Nephron (organoid): ENCODE measurements around the gene FHOD3.

ENCODE experiments used
- H3K27ac Mint-ChIP-seq, 3 experiments: 2 replicates each; pipeline ENCODE4 v1.8.0; 2020; ENCODE audit warnings: mixed read lengths in 3 of 3, mild to moderate bottlenecking in 2 of 3, moderate library complexity in 1 of 3
- H3K27me3 Mint-ChIP-seq: 2 replicates; pipeline ENCODE4 v1.8.0; 2021; ENCODE audit warnings: low read depth, mild to moderate bottlenecking, moderate library complexity, mixed read lengths
- H3K36me3 Mint-ChIP-seq: 2 replicates; pipeline ENCODE4 v1.8.0; 2020; ENCODE audit warnings: low read depth, mixed read lengths
- H3K4me1 Mint-ChIP-seq: 2 replicates; pipeline ENCODE4 v1.8.0; 2020; ENCODE audit warnings: mixed read lengths
- H3K4me3 Mint-ChIP-seq, 3 experiments: 2 replicates each; pipeline ENCODE4 v1.8.0; 2020; ENCODE audit warnings: mild to moderate bottlenecking in 3 of 3, mixed read lengths in 3 of 3, moderate library complexity in 2 of 3
- H3K9me3 Mint-ChIP-seq: 2 replicates; pipeline ENCODE4 v1.8.0; 2020; ENCODE audit warnings: mixed read lengths
- TF ChIP-seq, protein P1 (sequence below), 3 experiments: fragments of 200-600 bp; sonication (generic); IDR thresholded peaks; one replicate each; pipeline ENCODE4 v1.5.0; 2021; ENCODE audit warnings: antibody characterized with exemption in 3 of 3; ENCODE audit not compliant: unreplicated experiment in 3 of 3

Gene FHOD3

DNA sequence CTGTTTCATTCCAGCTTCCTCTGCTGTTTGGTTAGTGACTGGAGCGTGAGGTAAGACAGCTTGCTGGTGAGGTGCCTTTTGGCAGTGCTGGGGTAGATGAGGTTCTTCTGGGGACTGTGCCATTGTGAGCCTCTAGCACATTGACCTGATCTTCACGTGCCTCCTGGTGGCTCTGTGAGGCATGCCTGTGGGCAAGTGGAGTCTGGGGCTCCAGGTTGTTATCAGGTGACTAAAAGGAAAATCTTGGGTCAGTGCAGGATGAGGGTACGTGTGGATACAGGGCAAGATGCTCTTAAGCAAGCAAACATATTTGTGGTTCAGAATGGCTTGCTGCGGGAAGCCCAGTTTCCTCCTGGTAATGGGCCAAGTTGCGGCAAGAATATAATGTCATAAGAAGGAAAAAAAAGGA lies 75.4 kb downstream of the FHOD3 start:
- Mint-ChIP-seq H3K36me3 (peaks cover 17% of the 10 kb centered on the region), H3K9me3 (no peaks in the 10 kb centered on the region), H3K4me1 (peaks cover 28% of the 10 kb centered on the region), H3K4me3 (no peak overlapping the region), H3K27ac (no peak overlapping the region), H3K27me3 (peaks cover 7% of the 10 kb centered on the region)
- TF ChIP-seq, protein P1, sequence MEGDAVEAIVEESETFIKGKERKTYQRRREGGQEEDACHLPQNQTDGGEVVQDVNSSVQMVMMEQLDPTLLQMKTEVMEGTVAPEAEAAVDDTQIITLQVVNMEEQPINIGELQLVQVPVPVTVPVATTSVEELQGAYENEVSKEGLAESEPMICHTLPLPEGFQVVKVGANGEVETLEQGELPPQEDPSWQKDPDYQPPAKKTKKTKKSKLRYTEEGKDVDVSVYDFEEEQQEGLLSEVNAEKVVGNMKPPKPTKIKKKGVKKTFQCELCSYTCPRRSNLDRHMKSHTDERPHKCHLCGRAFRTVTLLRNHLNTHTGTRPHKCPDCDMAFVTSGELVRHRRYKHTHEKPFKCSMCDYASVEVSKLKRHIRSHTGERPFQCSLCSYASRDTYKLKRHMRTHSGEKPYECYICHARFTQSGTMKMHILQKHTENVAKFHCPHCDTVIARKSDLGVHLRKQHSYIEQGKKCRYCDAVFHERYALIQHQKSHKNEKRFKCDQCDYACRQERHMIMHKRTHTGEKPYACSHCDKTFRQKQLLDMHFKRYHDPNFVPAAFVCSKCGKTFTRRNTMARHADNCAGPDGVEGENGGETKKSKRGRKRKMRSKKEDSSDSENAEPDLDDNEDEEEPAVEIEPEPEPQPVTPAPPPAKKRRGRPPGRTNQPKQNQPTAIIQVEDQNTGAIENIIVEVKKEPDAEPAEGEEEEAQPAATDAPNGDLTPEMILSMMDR (IDR thresholded peaks at IDR 0.05; ENCODE audit: unreplicated experiment in 3 of 3), result no peak

DNA sequence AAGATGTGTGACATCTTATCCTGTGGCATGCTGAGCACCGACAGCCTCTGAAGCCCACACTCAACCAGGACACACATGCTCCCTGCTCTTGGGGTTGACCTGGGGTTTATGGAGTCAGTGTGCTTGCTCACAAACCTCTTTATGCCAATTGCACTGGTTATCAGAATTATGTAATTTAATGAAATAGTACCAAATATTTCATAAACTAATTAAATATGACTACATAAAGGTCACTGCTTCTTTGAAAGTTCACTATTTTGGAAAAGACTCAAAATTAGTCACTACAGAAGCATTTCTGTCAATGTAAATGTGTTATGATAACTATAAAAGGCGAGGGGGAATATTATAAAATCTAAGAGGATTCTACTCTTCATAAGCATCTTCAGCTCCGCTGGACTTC lies 76.7 kb downstream of the FHOD3 start:
- TF ChIP-seq, protein P1 (IDR thresholded peaks at IDR 0.05; ENCODE audit: unreplicated experiment in 3 of 3), result no peak
- Mint-ChIP-seq H3K36me3 (peaks cover 17% of the 10 kb centered on the region), H3K4me1 (peaks cover 41% of the 10 kb centered on the region), H3K9me3 (no peaks in the 10 kb centered on the region), H3K27me3 (peaks cover 11% of the 10 kb centered on the region), H3K4me3 (no peak overlapping the region), H3K27ac (no peak overlapping the region)

DNA sequence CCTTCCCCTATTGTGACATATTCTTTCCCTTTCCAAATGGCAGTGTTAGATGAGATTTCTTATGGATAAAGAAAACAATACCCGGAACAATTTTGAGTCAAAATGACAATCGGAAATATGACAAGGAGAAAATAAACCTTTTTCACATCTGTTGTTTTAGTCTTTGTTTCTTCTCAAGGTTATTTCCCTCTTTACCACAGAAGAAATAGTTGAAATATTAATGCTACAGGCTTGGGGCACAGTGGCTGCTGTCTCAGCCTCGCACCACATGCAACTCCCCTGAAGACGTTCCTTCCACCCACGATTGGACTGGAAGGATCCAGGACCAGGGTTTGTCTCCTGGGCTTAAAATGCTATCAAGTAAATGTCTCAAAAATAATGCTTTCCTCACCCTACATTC lies 77.6 kb downstream of the FHOD3 start:
- Mint-ChIP-seq H3K9me3 (no peaks in the 10 kb centered on the region), H3K27me3 (peaks cover 15% of the 10 kb centered on the region), H3K4me3 (no peak overlapping the region), H3K4me1 (peaks cover 49% of the 10 kb centered on the region), H3K36me3 (peaks cover 17% of the 10 kb centered on the region), H3K27ac (no peak overlapping the region)
- TF ChIP-seq, protein P1 (IDR thresholded peaks at IDR 0.05; ENCODE audit: unreplicated experiment in 3 of 3), result no peak

DNA sequence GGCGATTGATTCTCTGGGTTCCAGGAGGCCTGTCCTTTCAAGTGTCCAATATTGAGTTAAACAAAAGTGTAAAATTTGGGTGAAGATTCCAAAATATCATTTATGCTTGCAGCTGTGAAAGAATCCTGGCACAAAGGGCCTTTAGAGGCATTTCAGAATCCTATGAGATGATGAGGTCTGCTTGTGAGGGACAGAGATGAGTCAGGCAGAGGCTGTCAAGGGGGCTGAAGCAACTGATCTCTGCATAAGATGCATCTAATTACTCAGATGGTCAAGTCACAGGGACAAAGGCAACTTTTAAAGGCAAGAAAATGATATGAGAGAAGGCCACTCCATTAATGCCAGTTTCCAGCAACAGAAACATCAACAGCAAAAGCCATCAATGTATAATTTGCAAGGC lies 78.8 kb downstream of the FHOD3 start:
- H3K36me3 Mint-ChIP-seq, result peaks cover 10% of the 10 kb centered on the region
- peaks cover 62% of the 10 kb centered on the region for H3K4me1 Mint-ChIP-seq
- H3K27me3 Mint-ChIP-seq, result peaks cover 20% of the 10 kb centered on the region
- no peak overlapping the region for H3K4me3 Mint-ChIP-seq
- TF ChIP-seq, protein P1 (IDR thresholded peaks at IDR 0.05; ENCODE audit: unreplicated experiment in 3 of 3), result no peak
- H3K9me3 Mint-ChIP-seq, result no peaks in the 10 kb centered on the region
- peak overlapping the region in 2 of 3 experiments; percentile 41 to 62 for H3K27ac Mint-ChIP-seq

DNA sequence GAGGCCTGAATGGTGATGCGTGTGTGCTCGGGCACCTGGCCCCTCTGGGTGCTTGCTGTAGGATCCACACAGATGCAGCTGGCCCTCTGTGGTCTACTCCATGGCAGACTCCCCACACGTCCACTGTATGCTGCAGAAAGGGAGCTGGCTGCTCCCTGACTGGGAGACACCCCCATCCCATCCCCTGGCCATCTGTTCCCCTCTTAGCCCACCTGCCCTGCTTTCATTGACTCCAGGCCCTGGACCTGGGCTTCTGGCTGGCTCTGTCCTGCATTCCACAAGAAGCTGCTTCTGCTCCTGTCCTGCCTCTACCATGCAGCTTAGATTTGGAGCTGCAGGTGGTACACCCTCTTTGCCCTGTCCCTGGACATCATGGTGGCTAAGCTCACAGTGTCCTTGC lies 80.1 kb downstream of the FHOD3 start:
- Mint-ChIP-seq H3K4me3 (no peak overlapping the region), H3K36me3 (peaks cover 2% of the 10 kb centered on the region), H3K4me1 (peaks cover 74% of the 10 kb centered on the region), H3K9me3 (no peaks in the 10 kb centered on the region), H3K27me3 (peaks cover 17% of the 10 kb centered on the region), H3K27ac (peak overlapping the region in 1 of 3 experiments; percentile 54)
- TF ChIP-seq, protein P1 (IDR thresholded peaks at IDR 0.05; ENCODE audit: unreplicated experiment in 3 of 3), result no peak

DNA sequence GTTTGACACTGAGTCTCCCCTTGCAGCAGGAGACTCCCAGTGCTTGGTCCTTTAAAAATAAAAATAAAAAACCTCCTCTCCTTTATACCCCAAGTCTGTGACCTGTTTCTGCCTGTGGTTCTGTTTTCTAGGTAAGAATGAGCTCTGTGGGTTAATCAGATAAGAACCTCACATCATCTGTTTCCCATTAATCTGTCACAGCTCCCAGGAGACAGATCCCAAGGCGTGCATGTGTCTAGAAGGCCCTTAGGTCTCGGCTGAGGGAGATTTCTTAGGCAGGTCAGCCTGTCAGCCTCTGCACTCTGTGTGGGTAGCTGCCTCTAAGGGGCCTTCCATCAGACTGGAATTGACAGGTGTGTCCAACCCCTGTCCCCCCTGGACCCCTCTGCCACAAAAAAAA lies 80.7 kb downstream of the FHOD3 start:
- H3K27me3 Mint-ChIP-seq, result peaks cover 17% of the 10 kb centered on the region
- TF ChIP-seq, protein P1 (IDR thresholded peaks at IDR 0.05; ENCODE audit: unreplicated experiment in 3 of 3), result no peak
- peaks cover 80% of the 10 kb centered on the region for H3K4me1 Mint-ChIP-seq
- H3K27ac Mint-ChIP-seq, result peak overlapping the region in 2 of 3 experiments; percentile 39 to 54
- no peaks in the 10 kb centered on the region for H3K36me3 Mint-ChIP-seq
- H3K9me3 Mint-ChIP-seq, result no peaks in the 10 kb centered on the region
- H3K4me3 Mint-ChIP-seq, result peak overlapping the region in 1 of 3 experiments; percentile 3
